Measurements from ENCODE around the gene AKR1A1. TPM values are rescaled to one million over a fixed set of nuclear protein-coding genes. Genes with fewer than 3 reads are reported as not detected.

Gene AKR1A1
- total RNA-seq, 1 experiment from 2014 or later = 111 TPM

- CTCF ChIA-PET = no interaction called here
- TF ChIP-seq CTCF (IDR thresholded peaks at IDR 0.05; ENCODE audit: unreplicated experiment) = no peak
- no peaks in the 10 kb centered on the region for H3K9me3 Mint-ChIP-seq (ENCODE audit: low read depth, unreplicated experiment)
- intact Hi-C loops (cut with micrococcal nuclease; ENCODE audit: unreplicated experiment) = no loop called here
- H3K4me1 Mint-ChIP-seq (ENCODE audit: low read depth, unreplicated experiment) = peaks cover 2% of the 10 kb centered on the region
- no peak for DNase-seq
- H3K4me3 Mint-ChIP-seq (ENCODE audit: low read depth, unreplicated experiment) = no peak overlapping the region
- no peak overlapping the region for H3K27ac Mint-ChIP-seq (ENCODE audit: unreplicated experiment)
- no peaks in the 10 kb centered on the region for H3K27me3 Mint-ChIP-seq (ENCODE audit: unreplicated experiment)
- peaks cover 57% of the 10 kb centered on the region for H3K36me3 Mint-ChIP-seq (ENCODE audit: insufficient read depth, unreplicated experiment)
- BruUV-seq (replicated peaks) = no TSS peak
Observed at GRCh38 chr1:45507195-45507594, 43.4 kb upstream of the AKR1A1 start.

- no peak for TF ChIP-seq CTCF (IDR thresholded peaks at IDR 0.05; ENCODE audit: unreplicated experiment)
- Mint-ChIP-seq H3K27ac (ENCODE audit: unreplicated experiment) (peak overlapping the region; percentile 24), H3K4me1 (ENCODE audit: low read depth, unreplicated experiment) (no peaks in the 10 kb centered on the region), H3K27me3 (ENCODE audit: unreplicated experiment) (no peaks in the 10 kb centered on the region), H3K9me3 (ENCODE audit: low read depth, unreplicated experiment) (no peaks in the 10 kb centered on the region), H3K4me3 (ENCODE audit: low read depth, unreplicated experiment) (no peak overlapping the region), H3K36me3 (ENCODE audit: insufficient read depth, unreplicated experiment) (peaks cover 62% of the 10 kb centered on the region)
- intact Hi-C loops (cut with micrococcal nuclease; ENCODE audit: unreplicated experiment) = no loop called here
- CTCF ChIA-PET = no interaction called here
- no TSS peak for BruUV-seq (replicated peaks)
- DNase-seq = no peak
Observed at GRCh38 chr1:45507893-45508292, 42.7 kb upstream of the AKR1A1 start.

GRCh38 chr1:45508295-45509151, 42.1 kb upstream of the AKR1A1 start:
- H3K4me3 Mint-ChIP-seq (ENCODE audit: low read depth, unreplicated experiment) = no peak overlapping the region
- BruUV-seq (replicated peaks) = no TSS peak
- H3K4me1 Mint-ChIP-seq (ENCODE audit: low read depth, unreplicated experiment) = peaks cover 5% of the 10 kb centered on the region
- peak overlapping the region; percentile 24 for H3K27ac Mint-ChIP-seq (ENCODE audit: unreplicated experiment)
- H3K9me3 Mint-ChIP-seq (ENCODE audit: low read depth, unreplicated experiment) = no peaks in the 10 kb centered on the region
- H3K36me3 Mint-ChIP-seq (ENCODE audit: insufficient read depth, unreplicated experiment) = peaks cover 68% of the 10 kb centered on the region
- no peaks in the 10 kb centered on the region for H3K27me3 Mint-ChIP-seq (ENCODE audit: unreplicated experiment)
- TF ChIP-seq CTCF (IDR thresholded peaks at IDR 0.05; ENCODE audit: unreplicated experiment) = no peak
- DNase-seq = no peak
- CTCF ChIA-PET = no interaction called here
- intact Hi-C loops (cut with micrococcal nuclease; ENCODE audit: unreplicated experiment) = no loop called here

GRCh38 chr1:45510036-45510971, 40.3 kb upstream of the AKR1A1 start:
- H3K27me3 Mint-ChIP-seq (ENCODE audit: unreplicated experiment) = no peaks in the 10 kb centered on the region
- BruUV-seq (replicated peaks) = TSS peak; percentile 16
- CTCF ChIA-PET = no interaction called here
- intact Hi-C loops (cut with micrococcal nuclease; ENCODE audit: unreplicated experiment) = loop anchor here (5.0 kb wide), 1 partner anchor 177 kb away; the partner anchor contains the start of genes GPBP1L1 and TMEM69
- TF ChIP-seq CTCF (IDR thresholded peaks at IDR 0.05; ENCODE audit: unreplicated experiment) = no peak
- peak overlapping the region; percentile 39 for H3K27ac Mint-ChIP-seq (ENCODE audit: unreplicated experiment)
- DNase-seq = no peak
- H3K36me3 Mint-ChIP-seq (ENCODE audit: insufficient read depth, unreplicated experiment) = peaks cover 80% of the 10 kb centered on the region
- H3K4me3 Mint-ChIP-seq (ENCODE audit: low read depth, unreplicated experiment) = no peak overlapping the region
- no peaks in the 10 kb centered on the region for H3K9me3 Mint-ChIP-seq (ENCODE audit: low read depth, unreplicated experiment)
- H3K4me1 Mint-ChIP-seq (ENCODE audit: low read depth, unreplicated experiment) = peaks cover 23% of the 10 kb centered on the region

All from Calu3 (cell line).